HCT116 (cell line): ENCODE data around the gene TPT1. TPM values are rescaled to one million over a fixed set of nuclear protein-coding genes. Genes with fewer than 3 reads are reported as not detected.

Experiments used
- ATAC-seq: fragments of 200-7000 bp; cut with Tn5 transposase; 2 replicates; pipeline ENCODE4 v1.9.1; 2020; ENCODE audit warnings: mild to moderate bottlenecking, moderate library complexity
- BruUV-seq: library from RNA; stranded (reverse); fragments of 400-500 nt; replicated peaks from 2 replicates; lab custom pipeline; 2021; lab: Mats Ljungman, UMichigan
- CTCF ChIA-PET: fragments of 300-600 bp; sonication (Branson Sonifier 250); formaldehyde crosslinking; loops from one replicate; lab custom pipeline; 2021; ENCODE audit warnings: antibody characterized with exemption; lab: Charles Lee
- POLR2A ChIA-PET: fragments of 300-600, 350-600 bp; sonication (Branson Sonifier 250); formaldehyde crosslinking; loops from one replicate; lab custom pipeline; 2021; ENCODE audit warnings: antibody characterized with exemption; lab: Charles Lee
- RAD21 ChIA-PET, 2 experiments: fragments of 300-600 bp; sonication (Branson Sonifier 250); formaldehyde crosslinking; loops; one replicate each; lab custom pipeline; 2023; ENCODE audit warnings: low total read pairs in 2 of 2; ENCODE audit not compliant: uncharacterized antibody in 2 of 2, unreplicated experiment in 2 of 2, low non-redundant PET in 1 of 2; lab: Charles Lee
- DNase-seq: peaks from one replicate; pipeline ENCODE4 v3.0.0-alpha.2; 2010; ENCODE audit warnings: low read depth, low spot score
- H2AFZ ChIP-seq: fragments of 200-600 bp; shearing (Covaris generic), sonication (generic); 2 replicates; pipeline ENCODE4 v1.6.1; 2017; ENCODE audit warnings: low read depth, mixed run types, mixed read lengths, antibody characterized with exemption, low read length; ENCODE audit not compliant: poor library complexity, severe bottlenecking
- H3K27ac ChIP-seq: 2 replicates; pipeline ENCODE4 v1.5.1; 2012; ENCODE audit warnings: low read depth, low read length
- H3K27me3 ChIP-seq: fragments of 200-600 bp; sonication (generic); 2 replicates; pipeline ENCODE4 v1.6.1; 2016; ENCODE audit warnings: mixed run types, low read length, mixed read lengths; ENCODE audit not compliant: insufficient read depth
- H3K36me3 ChIP-seq, 2 experiments: fragments of 200-500 bp in 1 of 2; fragments of 200-600 bp in 1 of 2; sonication (Bioruptor generic) in 1 of 2; sonication (generic) in 1 of 2; 2 replicates each; pipeline versions ENCODE4 v1.5.1 to v1.6.1; 2014 to 2016; ENCODE audit warnings: low read length in 2 of 2, inconsistent platforms in 1 of 2, mixed read lengths in 1 of 2, mixed run types in 1 of 2; ENCODE audit not compliant: insufficient read depth in 2 of 2, control insufficient read depth in 1 of 2
- H3K4me1 ChIP-seq, 2 experiments: fragments of 200-600 bp in 1 of 2; sonication (generic) in 1 of 2; 2 replicates each; pipeline versions ENCODE4 v1.5.1 to v1.6.1; 2012 to 2017; ENCODE audit warnings: low read length in 2 of 2, inconsistent platforms in 1 of 2, mild to moderate bottlenecking in 1 of 2, mixed read lengths in 1 of 2, mixed run types in 1 of 2, moderate library complexity in 1 of 2; ENCODE audit not compliant: insufficient read depth in 2 of 2, control insufficient read depth in 1 of 2
- H3K4me2 ChIP-seq: fragments of 200-600 bp; sonication (generic); 2 replicates; pipeline ENCODE4 v1.6.1; 2017; ENCODE audit warnings: mixed run types, low read length, mixed read lengths
- H3K4me3 ChIP-seq, 2 experiments: fragments of 200-600 bp in 1 of 2; sonication (generic) in 1 of 2; replicated peaks in 1 of 2; 2 replicates each; pipeline ENCODE4 v1.5.1; 2011 to 2016; ENCODE audit warnings: low read length in 2 of 2, control low read depth in 1 of 2, low read depth in 1 of 2, mild to moderate bottlenecking in 1 of 2, mixed read lengths in 1 of 2, mixed run types in 1 of 2
- H3K79me2 ChIP-seq: fragments of 200-600 bp; sonication (generic); 2 replicates; pipeline ENCODE4 v1.6.1; 2017; ENCODE audit warnings: mild to moderate bottlenecking, mixed run types, low read length, moderate library complexity, mixed read lengths; ENCODE audit not compliant: insufficient read depth
- H3K9ac ChIP-seq: fragments of 200-600 bp; sonication (generic); 2 replicates; pipeline ENCODE4 v1.6.1; 2016; ENCODE audit warnings: low read length, mixed read lengths
- H3K9me2 ChIP-seq: fragments of 200-600 bp; sonication (generic), shearing (Covaris generic); 2 replicates; pipeline ENCODE4 v1.6.1; 2017; ENCODE audit warnings: mixed run types, mild to moderate bottlenecking, moderate library complexity; ENCODE audit not compliant: insufficient read depth
- H3K9me3 ChIP-seq, 2 experiments: fragments of 200-500 bp in 1 of 2; fragments of 200-600 bp in 1 of 2; sonication (Bioruptor generic) in 1 of 2; sonication (generic) in 1 of 2; 2 replicates each; pipeline ENCODE4 v1.6.1; 2014 to 2017; ENCODE audit warnings: low read length in 2 of 2, mixed read lengths in 2 of 2, inconsistent platforms in 1 of 2, low read depth in 1 of 2, mild to moderate bottlenecking in 1 of 2, mixed run types in 1 of 2, moderate library complexity in 1 of 2; ENCODE audit not compliant: control insufficient read depth in 1 of 2, insufficient read depth in 1 of 2
- H4K20me1 ChIP-seq: fragments of 200-600 bp; sonication (generic), shearing (Covaris generic); 2 replicates; pipeline ENCODE4 v1.6.1; 2017; ENCODE audit warnings: mixed run types, mild to moderate bottlenecking, moderate library complexity; ENCODE audit not compliant: insufficient read depth
- CEBPB ChIP-seq: IDR thresholded peaks from 2 replicates; pipeline ENCODE4 v1.6.1; 2012; ENCODE audit warnings: low read depth
- EGR1 ChIP-seq: IDR thresholded peaks from 2 replicates; pipeline ENCODE4 v1.6.1; 2012; ENCODE audit warnings: low read depth
- ELF1 ChIP-seq: IDR thresholded peaks from 2 replicates; pipeline ENCODE4 v1.6.1; 2012; ENCODE audit warnings: low read depth, borderline replicate concordance
- EZH2 ChIP-seq: fragments of 200-600 bp; sonication (generic); IDR thresholded peaks from 2 replicates; pipeline ENCODE4 v1.6.1; 2017; ENCODE audit warnings: antibody characterized with exemption, mixed run types
- EZH2phosphoT487 ChIP-seq: fragments of 200-600 bp; IDR thresholded peaks from 2 replicates; pipeline ENCODE4 v1.6.1; 2018; ENCODE audit warnings: antibody characterized with exemption, borderline replicate concordance
- JUND ChIP-seq: IDR thresholded peaks from 2 replicates; pipeline ENCODE4 v1.6.1; 2012
- POLR2A ChIP-seq: IDR thresholded peaks from 2 replicates; pipeline ENCODE4 v1.7.0; 2011; ENCODE audit warnings: borderline replicate concordance; ENCODE audit not compliant: insufficient read depth, insufficient read length; ENCODE audit errors: extremely low read depth
- POLR2AphosphoS5 ChIP-seq: IDR thresholded peaks from 2 replicates; pipeline ENCODE4 v1.6.1; 2011; ENCODE audit warnings: mild to moderate bottlenecking, low read depth, low read length, moderate library complexity
- RAD21 ChIP-seq: IDR thresholded peaks from 2 replicates; pipeline ENCODE4 v1.6.1; 2012; ENCODE audit warnings: low read depth, mild to moderate bottlenecking
- SP1 ChIP-seq: IDR thresholded peaks from 2 replicates; pipeline ENCODE4 v1.6.1; 2012; ENCODE audit warnings: low read depth
- ZFX ChIP-seq: fragments of 450-650 bp; IDR thresholded peaks from 2 replicates; pipeline ENCODE4 v1.6.1; 2017
- intact Hi-C: fragments of 100-400 bp; cut with micrococcal nuclease; formaldehyde crosslinking; loops from 2 replicates; pipeline ENCODE4 v1.10.0; 2022
- total RNA-seq: library from RNA; stranded (reverse); gene quantifications from one replicate; pipeline ENCODE4 v1.2.1, GENCODE V29; 2021; ENCODE audit not compliant: unreplicated experiment
- TF ChIP-seq, protein P1 (sequence below), 3 experiments: fragments of 200-600 bp in 1 of 3; sonication (generic) in 1 of 3; IDR thresholded peaks in 2 of 3; conservative IDR thresholded peaks in 1 of 3; 2 replicates each; pipeline ENCODE4 v1.5.1; 2012 to 2017; ENCODE audit warnings: low read depth in 2 of 3, low read length in 2 of 3, antibody characterized with exemption in 1 of 3, borderline replicate concordance in 1 of 3, control low read depth in 1 of 3, mild to moderate bottlenecking in 1 of 3, mixed read lengths in 1 of 3, mixed run types in 1 of 3, moderate library complexity in 1 of 3; ENCODE audit not compliant: insufficient read depth in 1 of 3
- TF ChIP-seq, protein P2 (sequence below): IDR thresholded peaks from 2 replicates; pipeline ENCODE4 v1.6.1; 2011; ENCODE audit warnings: mild to moderate bottlenecking, low read length, moderate library complexity; ENCODE audit not compliant: insufficient replicate concordance; ENCODE audit errors: extremely low read depth
- TF ChIP-seq, protein P3 (sequence below): IDR thresholded peaks from 2 replicates; pipeline ENCODE4 v1.6.1; 2012; ENCODE audit warnings: low read depth

TPT1 gene
- total RNA-seq, 1 experiment from 2014 or later = 2,859 TPM

DNA sequence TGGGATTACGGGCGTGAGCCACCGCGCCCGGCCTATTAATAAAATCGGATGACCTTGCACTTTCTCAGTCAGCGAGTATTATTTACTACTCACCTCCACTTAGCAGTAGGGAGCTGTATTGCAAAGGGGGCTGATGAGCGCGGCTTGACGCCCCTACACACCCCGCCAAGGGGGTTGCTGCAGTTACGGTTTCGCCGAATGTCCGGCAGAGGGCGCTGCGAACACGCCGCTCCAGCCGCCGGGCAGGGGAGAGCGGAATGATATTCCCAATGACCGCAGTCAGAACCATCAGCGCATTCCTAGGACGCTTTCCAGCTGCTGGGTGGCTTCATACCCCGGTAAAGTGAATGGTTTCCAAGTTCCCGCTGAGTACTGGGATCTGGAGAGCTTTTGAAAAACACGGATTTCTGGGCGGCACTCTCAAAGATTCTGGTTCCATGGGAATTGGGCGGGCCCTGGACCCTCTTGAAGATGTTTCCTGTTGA is 30.0 kb upstream of the TPT1 start:
- BruUV-seq = no TSS peak
- H3K4me2 ChIP-seq = peak overlapping the region; percentile 42
- H3K4me3 ChIP-seq = no peak overlapping the region
- no peaks in the 10 kb centered on the region for H3K9me3 ChIP-seq
- peaks cover 16 to 34% of the 10 kb centered on the region in 2 experiments for H3K4me1 ChIP-seq
- RAD21 ChIA-PET = no interaction called here
- H4K20me1 ChIP-seq = no peaks in the 10 kb centered on the region
- POLR2A ChIA-PET = no interaction called here
- no peak overlapping the region for H3K9ac ChIP-seq
- H3K27ac ChIP-seq = no peak overlapping the region
- ATAC-seq (peak; percentile 71), DNase-seq (no peak)
- intact Hi-C loops = loop anchor here (10.0 kb wide), 2 partner anchors 124 to 444 kb away; no protein-coding TSS in a partner anchor
- H3K79me2 ChIP-seq = no peaks in the 10 kb centered on the region
- TF ChIP-seq, protein P1, sequence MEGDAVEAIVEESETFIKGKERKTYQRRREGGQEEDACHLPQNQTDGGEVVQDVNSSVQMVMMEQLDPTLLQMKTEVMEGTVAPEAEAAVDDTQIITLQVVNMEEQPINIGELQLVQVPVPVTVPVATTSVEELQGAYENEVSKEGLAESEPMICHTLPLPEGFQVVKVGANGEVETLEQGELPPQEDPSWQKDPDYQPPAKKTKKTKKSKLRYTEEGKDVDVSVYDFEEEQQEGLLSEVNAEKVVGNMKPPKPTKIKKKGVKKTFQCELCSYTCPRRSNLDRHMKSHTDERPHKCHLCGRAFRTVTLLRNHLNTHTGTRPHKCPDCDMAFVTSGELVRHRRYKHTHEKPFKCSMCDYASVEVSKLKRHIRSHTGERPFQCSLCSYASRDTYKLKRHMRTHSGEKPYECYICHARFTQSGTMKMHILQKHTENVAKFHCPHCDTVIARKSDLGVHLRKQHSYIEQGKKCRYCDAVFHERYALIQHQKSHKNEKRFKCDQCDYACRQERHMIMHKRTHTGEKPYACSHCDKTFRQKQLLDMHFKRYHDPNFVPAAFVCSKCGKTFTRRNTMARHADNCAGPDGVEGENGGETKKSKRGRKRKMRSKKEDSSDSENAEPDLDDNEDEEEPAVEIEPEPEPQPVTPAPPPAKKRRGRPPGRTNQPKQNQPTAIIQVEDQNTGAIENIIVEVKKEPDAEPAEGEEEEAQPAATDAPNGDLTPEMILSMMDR (IDR thresholded peaks at IDR 0.05 in 2 of 3, conservative IDR thresholded peaks at IDR 0.05 in 1 of 3; ENCODE audit: borderline replicate concordance in 1 of 3, insufficient read depth in 1 of 3, low read depth in 2 of 3, low read length in 2 of 3) = peak in 2 of 3 experiments; percentile 90 to 97; a peak in 4 of 6 replicates
- no peak for TF ChIP-seq POLR2A
- H3K9me2 ChIP-seq = no peaks in the 10 kb centered on the region
- no peak overlapping the region for H2AFZ ChIP-seq
- no peaks in the 10 kb centered on the region for H3K36me3 ChIP-seq
- CTCF ChIA-PET = interaction anchor here (0.8 to 2.2 kb wide), 6 partner anchors 8 to 119 kb away, joined by 3 to 13 read pairs (median 4); no protein-coding TSS in a partner anchor
- no peaks in the 10 kb centered on the region for H3K27me3 ChIP-seq

DNA sequence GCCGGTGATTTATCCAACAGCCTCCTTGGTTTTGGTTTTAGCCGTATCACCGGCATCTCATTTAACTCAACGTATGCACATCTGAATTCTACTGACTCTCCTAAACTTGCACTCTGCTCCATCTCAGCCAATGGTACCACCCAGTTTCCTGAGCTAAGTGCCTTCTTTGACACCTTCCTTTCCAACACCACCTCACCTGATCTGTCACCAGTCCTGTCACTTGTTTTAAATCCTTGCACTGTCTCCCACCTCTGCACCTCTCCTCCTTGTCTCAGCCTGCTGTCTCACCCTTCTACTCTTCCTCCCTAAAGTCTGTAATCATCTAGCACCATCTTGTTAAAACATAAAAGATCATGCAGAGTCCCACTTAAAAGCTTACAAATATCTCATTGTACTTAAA is 28.1 kb upstream of the TPT1 start:
- intact Hi-C loops = no loop called here
- H4K20me1 ChIP-seq = no peaks in the 10 kb centered on the region
- H3K4me1 ChIP-seq = peaks cover 16 to 48% of the 10 kb centered on the region in 2 experiments
- H3K4me2 ChIP-seq = no peak overlapping the region
- DNase-seq (no peak), ATAC-seq (no peak)
- no peak overlapping the region for H3K9ac ChIP-seq
- H2AFZ ChIP-seq = no peak overlapping the region
- POLR2A ChIA-PET = no interaction called here
- RAD21 ChIA-PET = no interaction called here
- no peaks in the 10 kb centered on the region for H3K27me3 ChIP-seq
- H3K9me3 ChIP-seq = no peaks in the 10 kb centered on the region
- BruUV-seq = no TSS peak
- no peaks in the 10 kb centered on the region for H3K9me2 ChIP-seq
- no peaks in the 10 kb centered on the region for H3K36me3 ChIP-seq
- no peaks in the 10 kb centered on the region; the same call in 1 of the 2 replicates for H3K79me2 ChIP-seq
- CTCF ChIA-PET = no interaction called here
- no peak overlapping the region for H3K4me3 ChIP-seq
- H3K27ac ChIP-seq = no peak overlapping the region
- TF ChIP-seq, protein P2, sequence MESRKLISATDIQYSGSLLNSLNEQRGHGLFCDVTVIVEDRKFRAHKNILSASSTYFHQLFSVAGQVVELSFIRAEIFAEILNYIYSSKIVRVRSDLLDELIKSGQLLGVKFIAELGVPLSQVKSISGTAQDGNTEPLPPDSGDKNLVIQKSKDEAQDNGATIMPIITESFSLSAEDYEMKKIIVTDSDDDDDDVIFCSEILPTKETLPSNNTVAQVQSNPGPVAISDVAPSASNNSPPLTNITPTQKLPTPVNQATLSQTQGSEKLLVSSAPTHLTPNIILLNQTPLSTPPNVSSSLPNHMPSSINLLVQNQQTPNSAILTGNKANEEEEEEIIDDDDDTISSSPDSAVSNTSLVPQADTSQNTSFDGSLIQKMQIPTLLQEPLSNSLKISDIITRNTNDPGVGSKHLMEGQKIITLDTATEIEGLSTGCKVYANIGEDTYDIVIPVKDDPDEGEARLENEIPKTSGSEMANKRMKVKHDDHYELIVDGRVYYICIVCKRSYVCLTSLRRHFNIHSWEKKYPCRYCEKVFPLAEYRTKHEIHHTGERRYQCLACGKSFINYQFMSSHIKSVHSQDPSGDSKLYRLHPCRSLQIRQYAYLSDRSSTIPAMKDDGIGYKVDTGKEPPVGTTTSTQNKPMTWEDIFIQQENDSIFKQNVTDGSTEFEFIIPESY = no peak
- TF ChIP-seq POLR2AphosphoS5 = no peak
- TF ChIP-seq SP1 = no peak
- no peak for TF ChIP-seq ELF1
- no peak for TF ChIP-seq EZH2phosphoT487
- TF ChIP-seq, protein P3, sequence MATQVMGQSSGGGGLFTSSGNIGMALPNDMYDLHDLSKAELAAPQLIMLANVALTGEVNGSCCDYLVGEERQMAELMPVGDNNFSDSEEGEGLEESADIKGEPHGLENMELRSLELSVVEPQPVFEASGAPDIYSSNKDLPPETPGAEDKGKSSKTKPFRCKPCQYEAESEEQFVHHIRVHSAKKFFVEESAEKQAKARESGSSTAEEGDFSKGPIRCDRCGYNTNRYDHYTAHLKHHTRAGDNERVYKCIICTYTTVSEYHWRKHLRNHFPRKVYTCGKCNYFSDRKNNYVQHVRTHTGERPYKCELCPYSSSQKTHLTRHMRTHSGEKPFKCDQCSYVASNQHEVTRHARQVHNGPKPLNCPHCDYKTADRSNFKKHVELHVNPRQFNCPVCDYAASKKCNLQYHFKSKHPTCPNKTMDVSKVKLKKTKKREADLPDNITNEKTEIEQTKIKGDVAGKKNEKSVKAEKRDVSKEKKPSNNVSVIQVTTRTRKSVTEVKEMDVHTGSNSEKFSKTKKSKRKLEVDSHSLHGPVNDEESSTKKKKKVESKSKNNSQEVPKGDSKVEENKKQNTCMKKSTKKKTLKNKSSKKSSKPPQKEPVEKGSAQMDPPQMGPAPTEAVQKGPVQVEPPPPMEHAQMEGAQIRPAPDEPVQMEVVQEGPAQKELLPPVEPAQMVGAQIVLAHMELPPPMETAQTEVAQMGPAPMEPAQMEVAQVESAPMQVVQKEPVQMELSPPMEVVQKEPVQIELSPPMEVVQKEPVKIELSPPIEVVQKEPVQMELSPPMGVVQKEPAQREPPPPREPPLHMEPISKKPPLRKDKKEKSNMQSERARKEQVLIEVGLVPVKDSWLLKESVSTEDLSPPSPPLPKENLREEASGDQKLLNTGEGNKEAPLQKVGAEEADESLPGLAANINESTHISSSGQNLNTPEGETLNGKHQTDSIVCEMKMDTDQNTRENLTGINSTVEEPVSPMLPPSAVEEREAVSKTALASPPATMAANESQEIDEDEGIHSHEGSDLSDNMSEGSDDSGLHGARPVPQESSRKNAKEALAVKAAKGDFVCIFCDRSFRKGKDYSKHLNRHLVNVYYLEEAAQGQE = no peak
- no peak for TF ChIP-seq EZH2
- TF ChIP-seq JUND = no peak
- TF ChIP-seq EGR1 = no peak
- no peak for TF ChIP-seq RAD21
- TF ChIP-seq CEBPB = no peak
- TF ChIP-seq ZFX = no peak
